GM12892 (cell line): ENCODE data around the gene IL17RA.

Experiments used
- POLR2A ChIP-seq: IDR thresholded peaks from 2 replicates; pipeline ENCODE4 v1.6.1; 2011; ENCODE audit warnings: low read depth, low read length, control low read depth
- POLR2AphosphoS5 ChIP-seq: IDR thresholded peaks from 2 replicates; pipeline ENCODE4 v1.6.1; 2011; ENCODE audit warnings: low read depth, low read length, control low read depth

DNA sequence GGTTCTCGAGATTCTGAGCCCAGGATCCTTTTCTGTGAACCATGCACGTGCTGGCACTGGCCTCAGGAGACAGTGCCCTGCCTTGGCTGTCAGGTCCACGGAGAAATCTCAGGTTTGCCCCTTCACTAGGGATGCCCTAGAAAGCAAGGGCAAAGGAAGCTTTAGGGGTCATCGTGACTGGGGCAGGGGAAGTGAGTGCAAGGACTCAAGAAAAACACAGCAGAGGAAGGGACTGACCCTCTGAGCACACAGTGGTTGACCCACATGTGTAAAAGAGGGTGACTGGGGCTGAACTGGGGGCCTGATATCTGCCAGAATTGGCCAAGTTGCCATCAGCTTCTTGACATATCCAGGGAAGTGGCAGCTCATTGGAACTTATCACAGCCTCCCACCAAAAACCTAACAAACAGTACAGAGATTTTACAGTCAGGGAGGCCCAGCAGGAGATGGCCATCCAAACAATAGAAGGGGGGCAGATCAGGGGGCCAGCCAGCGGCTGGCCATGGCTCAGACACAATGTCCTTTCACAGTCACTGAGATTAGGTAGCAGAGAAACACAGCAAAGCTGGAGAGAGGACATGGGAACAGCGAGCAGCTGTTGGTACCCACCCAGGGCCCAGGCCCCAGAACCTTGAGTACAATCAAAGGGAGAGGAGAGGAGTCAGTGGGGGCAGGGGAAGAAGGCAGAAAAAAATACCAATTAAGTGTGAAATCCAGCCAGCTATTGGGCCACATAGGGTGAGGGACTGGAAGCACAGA lies 32.0 kb downstream of the IL17RA start:
- TF ChIP-seq POLR2AphosphoS5 (no peak), POLR2A (no peak)
